GM18502 (cell line): Measurements from ENCODE around the gene ERC1.

Experiments used
- ATAC-seq: cut with Tn5 transposase; IDR thresholded peaks from one replicate; pipeline ENCODE4 v1.9.1; 2021; ENCODE audit warnings: mild to moderate bottlenecking; ENCODE audit not compliant: unreplicated experiment, poor library complexity

The ERC1 gene

DNA sequence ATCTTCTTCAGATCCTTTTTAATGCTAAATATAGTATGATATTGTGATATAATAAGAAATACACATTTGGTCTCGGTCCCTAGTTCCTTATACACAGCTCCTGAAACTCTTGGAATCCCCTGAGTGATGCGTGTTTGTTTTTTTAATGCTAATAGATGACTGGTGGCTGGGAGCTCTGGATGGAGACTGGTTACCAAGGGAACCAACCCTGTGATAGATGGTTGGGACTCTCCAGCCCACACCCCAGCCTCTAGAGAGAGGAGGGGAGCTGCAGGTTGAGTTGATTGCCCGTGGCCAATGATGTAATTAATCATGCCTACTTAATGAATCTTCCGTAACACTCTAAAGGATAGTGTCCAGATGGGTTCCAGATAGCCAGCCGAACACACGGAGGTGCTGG is 462.8 kb downstream of the ERC1 start:
- ATAC-seq: no peak

DNA sequence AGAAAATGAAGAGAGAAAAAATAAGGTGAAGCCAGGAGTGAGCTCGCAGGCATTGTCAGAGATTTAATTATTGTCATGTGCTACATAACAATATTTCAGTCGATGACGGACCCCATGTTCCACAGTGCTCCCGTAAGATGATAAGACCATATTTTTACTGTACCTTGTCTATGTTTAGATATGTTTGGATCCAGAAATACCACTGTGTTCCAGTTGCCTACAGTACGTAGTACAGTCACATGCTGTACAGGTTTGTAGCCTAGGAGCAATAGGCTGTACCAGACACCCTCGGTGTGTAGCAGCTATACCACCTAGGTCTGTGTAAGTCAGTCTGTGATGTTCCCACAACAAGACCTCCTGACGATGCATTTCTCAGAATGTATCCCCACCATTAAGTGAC is 465.9 kb downstream of the ERC1 start:
- ATAC-seq: no peak

DNA sequence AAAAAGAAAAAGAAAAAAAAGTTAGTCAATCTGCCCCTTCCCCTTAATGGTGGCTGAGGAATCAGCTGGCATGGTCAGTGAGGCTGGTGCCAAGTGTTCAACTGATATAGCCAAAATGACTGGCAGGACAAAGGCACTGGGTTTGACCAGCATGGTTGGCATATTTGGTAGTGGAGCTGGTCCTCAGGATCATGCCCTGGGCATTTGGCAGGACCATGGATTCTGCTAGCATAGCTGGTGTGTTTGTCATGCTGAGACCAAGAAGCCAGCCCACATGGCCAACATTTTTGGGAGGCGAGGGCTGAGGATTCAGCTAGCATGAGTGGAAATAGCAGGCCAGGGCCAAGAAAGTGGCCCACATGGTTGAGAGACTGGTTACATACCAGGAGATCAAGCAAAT is 466.9 kb downstream of the ERC1 start:
- ATAC-seq: no peak

- ATAC-seq: no peak
Measured at GRCh38 chr12:1459339-1459738, 468.3 kb downstream of the ERC1 start.

- no peak for ATAC-seq
Measured at GRCh38 chr12:1463073-1463905, 472.3 kb downstream of the ERC1 start.

DNA sequence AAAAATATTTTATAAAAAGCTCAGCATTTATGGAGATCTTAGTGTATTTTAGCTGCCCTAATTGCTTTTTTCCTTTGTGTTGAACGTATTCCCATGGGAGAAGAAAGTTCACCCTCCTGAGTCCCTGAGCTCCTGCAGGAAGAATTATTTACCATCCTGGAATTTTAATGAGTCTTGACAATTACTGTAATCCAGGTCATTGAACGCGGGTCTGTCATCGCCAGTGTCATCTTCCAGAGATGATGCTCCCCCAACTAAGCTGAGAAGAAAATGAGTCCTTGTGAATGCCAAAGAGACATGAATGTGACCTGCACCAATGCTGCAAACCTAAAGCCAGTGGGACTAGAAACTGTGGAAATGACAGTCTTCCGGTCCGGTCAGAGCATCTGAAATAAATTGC is 473.9 kb downstream of the ERC1 start:
- ATAC-seq: no peak

- ATAC-seq: no peak
Measured at GRCh38 chr12:1465990-1466389, 475.0 kb downstream of the ERC1 start.

GRCh38 chr12:1466481-1467154 is 475.6 kb downstream of the ERC1 start:
- ATAC-seq: no peak

DNA sequence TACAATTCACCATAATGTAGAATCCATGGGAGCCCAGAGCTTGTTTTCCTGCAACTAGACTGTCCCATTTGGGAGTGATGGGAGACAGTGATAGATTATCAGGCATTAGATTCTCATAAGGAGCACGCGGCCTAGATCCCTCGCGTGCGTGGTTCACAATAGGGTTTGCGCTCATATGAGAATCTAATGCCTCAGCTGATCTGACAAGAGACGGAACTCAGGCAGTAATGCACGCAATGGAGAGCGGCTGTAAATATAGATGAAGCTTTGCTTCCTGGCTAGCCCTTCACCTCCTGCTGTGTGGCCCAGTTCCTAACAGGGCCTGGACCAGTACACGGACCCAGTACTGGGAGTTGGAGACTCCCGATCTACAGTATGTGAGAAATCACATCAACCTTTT is 476.7 kb downstream of the ERC1 start:
- ATAC-seq: no peak

DNA sequence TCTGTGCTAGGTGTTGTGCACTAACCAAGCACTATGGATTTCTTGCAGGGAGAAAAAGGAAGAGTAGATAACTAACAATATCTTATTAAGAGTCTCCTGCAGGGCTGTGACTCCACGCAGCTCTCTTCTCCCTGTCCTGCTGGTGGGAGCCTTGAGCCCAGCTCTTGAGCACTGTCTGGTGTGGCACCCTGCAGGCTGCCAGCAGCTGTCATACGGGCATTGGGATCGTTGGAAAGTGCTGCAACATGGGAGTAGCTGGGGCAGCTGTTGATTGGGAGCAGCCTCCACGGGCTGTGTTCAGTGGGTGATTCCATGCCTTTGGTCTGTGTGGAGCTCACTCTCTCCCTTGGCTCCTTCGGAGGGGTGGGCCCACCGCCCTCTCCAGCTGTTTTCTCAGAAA is 478.0 kb downstream of the ERC1 start:
- no peak for ATAC-seq

DNA sequence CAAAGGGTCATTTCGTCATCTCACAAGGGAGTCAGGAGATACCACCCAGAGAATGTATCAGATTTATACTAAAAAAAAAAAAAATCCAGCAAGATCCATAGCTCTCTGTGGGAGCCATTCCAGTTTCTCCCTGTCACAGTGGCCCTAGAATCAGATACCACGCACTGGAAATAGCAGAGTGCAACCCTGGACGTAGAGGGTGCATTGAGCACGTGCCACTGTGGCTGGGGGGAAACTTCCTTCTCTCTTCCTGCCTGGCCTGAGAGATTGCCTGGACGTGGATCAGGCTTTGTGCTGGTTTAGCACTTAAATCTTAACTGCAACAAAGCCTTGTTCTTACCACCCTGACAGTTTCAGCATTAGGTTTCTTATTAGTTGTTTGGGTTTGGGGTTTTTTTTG is 479.0 kb downstream of the ERC1 start:
- ATAC-seq: no peak

- ATAC-seq: no peak
Measured at GRCh38 chr12:1471224-1471623, 480.2 kb downstream of the ERC1 start.

DNA sequence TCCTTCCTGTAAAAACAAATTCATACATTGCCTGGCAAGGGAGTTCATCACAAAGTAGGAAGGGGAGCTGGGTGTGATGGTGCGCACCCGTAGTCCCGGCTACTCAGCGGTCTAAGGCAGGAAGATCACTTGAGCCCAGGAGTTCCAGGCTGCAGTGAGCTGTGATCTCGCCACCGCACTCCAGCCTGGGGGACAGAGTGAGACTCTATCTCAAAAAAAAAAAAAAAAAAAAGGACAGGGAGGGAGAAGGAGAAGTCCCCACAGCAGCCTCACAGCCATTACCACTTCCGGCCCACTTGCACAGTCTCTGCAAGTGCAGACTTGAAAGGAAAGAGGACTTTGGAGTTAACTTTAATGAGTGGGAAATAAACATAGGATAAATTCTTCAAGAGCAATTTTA is 482.4 kb downstream of the ERC1 start:
- ATAC-seq: peak; percentile 55

- ATAC-seq: no peak
Measured at GRCh38 chr12:1474041-1474573, 483.1 kb downstream of the ERC1 start.

- no peak for ATAC-seq
Measured at GRCh38 chr12:1474574-1475153, 483.6 kb downstream of the ERC1 start.

DNA sequence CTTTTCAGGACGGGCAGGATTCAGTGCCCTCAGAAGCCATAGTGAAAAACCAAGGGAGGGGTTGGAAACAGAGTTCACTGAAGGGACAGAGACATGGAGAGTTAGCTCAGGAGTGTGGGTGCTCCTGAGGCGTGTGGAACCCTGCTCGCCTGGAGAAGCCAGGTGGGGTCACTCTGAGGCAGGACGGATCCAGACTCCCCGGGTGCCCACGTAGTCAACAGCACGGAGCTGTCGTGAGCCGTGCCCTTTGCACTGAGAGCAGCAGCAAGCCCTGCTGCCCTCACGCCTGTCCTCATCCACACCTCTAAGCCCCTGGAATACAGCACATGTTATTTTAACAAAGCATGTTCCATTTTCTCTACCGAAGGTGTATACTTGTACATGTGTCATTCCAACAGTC is 488.6 kb downstream of the ERC1 start:
- ATAC-seq: no peak

DNA sequence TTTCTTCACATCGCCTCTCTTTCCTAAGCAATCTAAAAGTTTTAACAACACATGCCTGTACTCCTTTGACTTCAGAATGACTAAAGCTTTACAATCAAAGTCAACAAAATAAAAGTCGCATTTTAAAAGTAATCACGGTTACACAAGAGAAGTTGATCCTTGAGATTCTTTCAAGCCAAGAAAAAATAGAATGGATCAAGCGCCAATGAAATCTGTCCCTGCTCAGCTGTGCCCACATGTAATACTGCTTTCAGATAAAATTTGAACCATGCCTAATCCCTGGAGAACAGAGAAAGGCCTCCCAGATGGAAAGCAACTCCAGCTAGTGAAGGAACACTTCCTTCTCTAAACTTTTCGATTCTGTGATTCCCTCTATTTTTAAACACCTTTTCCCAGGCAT is 490.3 kb downstream of the ERC1 start:
- no peak for ATAC-seq

GRCh38 chr12:1481906-1482305 is 490.9 kb downstream of the ERC1 start:
- ATAC-seq: no peak

- ATAC-seq: no peak
Measured at GRCh38 chr12:1488908-1489381, 497.9 kb downstream of the ERC1 start.

DNA sequence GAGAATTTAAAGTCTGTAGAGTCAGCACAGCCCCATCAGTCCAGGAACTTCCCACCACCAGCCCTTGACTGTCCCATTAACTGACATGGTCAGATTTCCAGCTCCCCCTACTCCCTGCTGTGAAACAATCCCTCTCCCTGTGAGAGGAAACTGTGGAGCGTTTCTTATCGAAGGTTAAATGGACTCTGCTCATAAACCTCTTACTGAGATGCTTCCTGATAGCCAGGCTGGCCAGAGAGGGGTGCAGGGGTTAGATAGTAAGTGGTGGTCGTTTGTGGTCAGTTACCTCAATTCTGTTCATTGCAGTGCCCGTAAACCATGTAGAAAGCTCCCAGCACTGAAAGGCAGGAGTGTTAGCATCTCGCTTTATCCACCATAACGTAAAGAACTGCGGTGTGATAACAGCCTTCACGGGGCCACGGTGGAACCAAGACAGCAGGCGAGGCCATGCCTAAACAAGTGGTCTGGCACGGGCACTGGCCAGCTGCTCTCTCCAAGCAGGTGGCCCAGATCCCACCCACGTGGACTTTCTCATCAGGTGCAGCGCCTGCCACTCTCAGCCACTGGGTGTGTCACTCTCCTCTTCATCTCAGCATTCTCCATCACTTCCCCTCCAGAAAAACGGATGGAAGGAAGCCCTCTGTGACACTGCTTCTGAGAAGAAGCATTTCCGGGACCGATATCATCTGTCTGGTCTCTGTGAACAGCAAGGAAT is 501.1 kb downstream of the ERC1 start:
- no peak for ATAC-seq
